Stimulated activated naive CD8-positive, alpha-beta T cell treated with anti-CD3 and anti-CD28 coated beads, Interleukin-15, Interleukin-2, amounts not matched to agents 100 U/mL and 50 U/mL, for 24 hours (primary cell): ENCODE measurements around the gene CNOT11.
A peak's percentile ranks its signal among the peaks of the same experiment; 100 is the strongest.

Experiments
- ATAC-seq: fragments of 150-1000 bp; cut with Tn5 transposase; one replicate; pipeline ENCODE4 v1.10.0; 2021
- DNase-seq: peaks from one replicate; pipeline ENCODE4 v3.0.0; 2021

Gene CNOT11

DNA sequence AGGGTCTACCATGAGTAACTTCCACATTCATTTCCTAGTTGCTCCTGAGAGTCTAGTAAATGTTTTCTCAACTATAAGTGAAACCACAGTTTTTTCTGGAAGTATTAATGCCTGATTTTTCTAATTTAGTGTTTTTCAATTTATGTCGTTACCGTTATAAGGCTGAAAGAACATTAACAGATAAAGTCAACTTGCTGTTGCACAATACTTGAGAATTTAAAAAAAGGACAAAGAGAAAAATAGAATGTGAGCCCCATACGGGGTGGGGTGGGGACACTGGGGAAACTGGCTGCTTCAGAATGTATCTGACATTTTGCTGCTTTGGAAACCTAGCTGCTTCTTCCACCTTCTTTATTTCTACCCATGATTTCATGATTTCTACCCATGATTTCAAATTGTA is 26.2 kb downstream of the CNOT11 start:
- no peak for DNase-seq
- ATAC-seq, result no peak

DNA sequence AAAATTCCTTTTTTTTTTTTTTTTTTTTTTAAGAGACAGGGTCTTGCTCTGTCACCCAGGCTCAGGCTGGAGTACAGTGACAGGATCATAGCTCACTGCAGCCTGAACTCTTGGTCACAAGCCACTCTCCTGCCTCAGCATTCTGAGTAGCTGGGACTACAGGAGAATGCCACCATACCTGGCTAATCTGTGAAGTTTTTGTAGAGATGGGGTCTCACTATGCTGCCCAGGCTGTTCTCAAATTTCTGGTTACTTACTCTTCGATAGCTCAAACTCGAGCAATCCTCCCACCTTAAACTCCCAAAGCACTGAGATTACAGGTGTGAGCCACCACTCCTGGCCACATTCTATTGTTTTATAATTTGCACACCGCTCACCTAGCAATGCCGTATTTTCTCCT is 28.8 kb downstream of the CNOT11 start:
- ATAC-seq (no peak), DNase-seq (no peak)

DNA sequence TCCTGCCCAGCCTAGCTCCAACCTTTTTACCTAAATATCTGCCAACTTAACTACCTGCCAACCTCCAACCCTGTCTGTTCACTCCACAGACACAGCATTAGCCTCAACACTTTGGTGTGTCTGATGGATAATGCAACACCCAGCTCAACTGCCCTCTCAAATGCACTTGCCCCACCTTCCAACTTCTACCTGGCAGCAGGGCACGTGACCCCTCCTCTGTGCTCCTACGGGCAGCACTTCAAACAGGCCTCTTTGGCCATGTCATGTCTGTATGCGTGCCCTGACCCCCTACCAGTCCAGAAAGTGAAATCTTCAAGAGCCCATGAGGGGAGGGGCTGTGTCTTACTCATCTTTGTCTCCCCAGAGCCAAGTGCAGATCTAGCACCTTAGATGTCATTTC is 30.3 kb downstream of the CNOT11 start:
- DNase-seq (no peak), ATAC-seq (no peak)

DNA sequence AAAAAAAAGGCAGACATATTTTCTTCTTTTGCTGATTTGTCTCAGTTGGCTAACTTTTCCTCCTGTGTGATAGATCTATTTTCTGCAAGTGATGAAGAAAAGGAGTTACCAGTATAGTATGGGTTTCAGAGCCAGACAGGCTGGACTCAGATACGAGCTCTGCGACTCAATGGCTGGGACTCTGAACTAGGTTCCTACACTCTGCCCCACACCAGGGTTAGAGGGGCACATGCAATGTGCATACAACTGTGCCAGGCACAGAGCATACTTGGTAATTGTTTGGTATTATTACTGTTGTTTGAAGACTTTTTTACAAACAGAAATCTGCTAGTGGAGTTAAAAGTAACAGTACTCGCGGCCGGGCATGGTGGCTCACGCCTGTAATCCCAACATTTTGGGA is 34.0 kb downstream of the CNOT11 start:
- DNase-seq (no peak), ATAC-seq (no peak)

DNA sequence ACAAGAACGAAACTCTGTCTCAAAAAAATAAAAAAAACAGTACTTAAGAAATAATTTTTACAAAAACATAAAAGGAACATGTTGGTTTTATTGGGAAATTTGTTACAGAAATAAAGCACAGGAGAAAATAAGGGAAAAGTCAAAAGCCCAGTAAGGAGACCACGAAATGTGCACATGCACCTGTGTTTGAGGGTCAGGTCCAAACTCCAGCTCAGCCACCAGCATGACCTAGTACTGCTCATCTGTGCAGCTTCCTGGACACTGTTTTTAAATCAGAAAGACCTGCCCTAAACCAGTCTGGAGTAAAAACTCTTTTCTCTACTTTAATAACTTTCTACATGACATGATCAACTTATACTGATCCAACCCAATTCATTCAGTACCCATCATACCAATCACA is 34.6 kb downstream of the CNOT11 start:
- no peak for ATAC-seq
- no peak for DNase-seq

DNA sequence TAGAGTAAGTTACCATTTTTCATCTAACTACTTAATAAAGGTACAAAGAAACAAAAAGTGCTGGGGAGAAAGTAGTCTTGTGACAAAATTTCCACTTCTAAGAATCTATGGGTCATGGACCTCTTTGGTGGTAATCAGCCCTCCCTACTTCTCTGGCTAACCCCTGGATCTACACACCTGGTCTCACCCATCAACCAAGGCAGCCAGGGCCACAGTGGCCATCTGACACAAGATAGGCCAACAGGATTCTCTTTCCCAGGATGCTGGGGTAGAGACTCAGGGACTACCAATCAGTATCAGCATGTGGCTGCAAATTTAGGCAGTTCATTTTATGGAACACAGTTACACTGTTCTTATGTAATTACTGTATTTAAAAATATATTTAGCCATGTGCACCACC is 38.0 kb downstream of the CNOT11 start:
- no peak for ATAC-seq
- DNase-seq, result no peak

DNA sequence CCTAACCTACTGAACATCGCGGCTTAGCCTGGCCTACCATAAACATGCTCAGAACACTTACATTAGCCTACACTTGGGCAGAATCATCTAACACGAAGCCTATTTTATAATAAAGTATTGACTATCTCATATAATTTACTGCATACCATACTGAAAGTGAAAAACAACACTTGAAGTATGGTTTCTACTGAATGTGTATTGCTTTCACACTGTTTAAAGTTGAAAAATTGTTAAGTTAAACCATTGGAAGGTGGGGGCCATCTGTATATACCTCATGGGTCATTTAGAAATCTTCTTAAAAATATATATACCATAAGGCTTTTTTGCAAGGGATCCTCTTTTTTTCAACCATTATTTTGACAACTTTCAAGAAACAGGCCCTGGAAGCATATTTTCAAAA is 39.3 kb downstream of the CNOT11 start:
- ATAC-seq, result no peak
- no peak for DNase-seq

DNA sequence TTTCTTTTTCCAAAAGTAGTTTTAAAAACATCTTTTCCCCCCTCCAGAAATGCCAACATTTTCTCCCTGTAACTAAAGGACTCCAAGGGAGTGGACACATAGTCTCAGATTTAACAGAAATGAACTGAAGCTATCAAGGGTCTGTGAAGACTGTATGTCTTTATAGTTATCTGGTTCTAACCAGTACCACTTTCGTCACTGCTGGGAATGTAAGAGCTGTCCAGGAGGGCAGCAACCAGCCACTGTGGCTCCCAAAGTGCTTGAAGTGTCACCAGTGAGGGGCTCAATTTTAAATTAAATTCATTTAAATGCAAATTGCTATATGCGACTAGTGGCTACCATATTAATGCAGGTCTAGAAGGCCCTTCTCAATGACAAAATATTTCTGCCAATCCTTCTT is 40.9 kb downstream of the CNOT11 start:
- DNase-seq, result no peak
- ATAC-seq, result no peak

DNA sequence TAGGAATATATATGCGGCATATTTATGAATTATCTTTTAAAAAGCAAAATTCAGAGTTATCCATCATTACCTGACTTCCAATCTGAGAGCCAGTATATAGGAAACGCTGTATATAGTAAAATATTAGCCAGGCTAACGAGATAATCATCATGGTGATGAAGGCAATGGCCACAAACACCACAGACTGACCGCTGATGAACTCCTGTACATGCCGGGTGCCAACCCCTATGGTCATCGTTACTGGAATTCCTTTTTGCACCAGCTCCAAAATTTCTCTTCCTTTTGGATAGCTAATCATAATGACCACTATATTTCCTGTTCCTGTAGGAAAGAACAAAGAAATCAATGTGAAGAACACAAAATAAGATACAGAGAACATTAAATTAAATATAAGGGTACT is 42.2 kb downstream of the CNOT11 start:
- DNase-seq (no peak), ATAC-seq (no peak)

DNA sequence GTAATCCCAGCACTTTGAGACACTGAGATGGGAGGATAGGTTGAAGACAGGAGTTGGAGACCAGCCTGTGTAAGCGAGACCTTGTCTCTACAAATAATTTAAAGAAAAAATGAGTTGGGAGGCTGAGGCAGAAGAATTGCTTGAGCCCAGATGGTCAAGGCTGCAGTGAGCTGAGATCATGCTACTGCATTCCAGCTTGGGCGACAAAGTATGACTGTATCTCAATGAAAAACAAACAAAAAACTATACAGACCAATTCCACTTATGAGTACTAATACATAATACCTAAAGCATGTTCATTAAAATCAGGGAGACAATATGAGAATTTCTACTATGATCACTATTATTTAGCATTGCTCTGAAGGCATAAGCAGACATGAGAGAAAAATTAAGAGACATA is 43.2 kb downstream of the CNOT11 start:
- ATAC-seq, result no peak
- no peak for DNase-seq

DNA sequence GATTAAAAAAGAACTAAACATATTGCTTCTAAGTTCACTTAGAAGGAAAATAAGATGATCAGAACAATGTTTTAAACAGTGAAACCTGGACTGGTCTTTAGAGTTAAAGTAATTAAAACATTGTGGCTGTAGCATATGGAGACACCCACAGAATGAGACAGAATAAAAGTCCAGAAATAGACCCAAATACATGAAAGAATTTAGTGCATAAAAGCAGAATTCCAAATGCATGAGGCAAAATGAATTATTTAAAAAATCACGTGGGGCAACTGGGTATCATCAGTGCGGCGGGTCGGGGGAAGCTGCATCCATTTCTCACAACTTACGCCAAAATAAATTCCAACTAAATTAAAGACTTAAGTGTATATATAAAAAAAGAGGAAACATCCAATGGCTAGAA is 43.7 kb downstream of the CNOT11 start:
- ATAC-seq, result no peak
- DNase-seq, result no peak

DNA sequence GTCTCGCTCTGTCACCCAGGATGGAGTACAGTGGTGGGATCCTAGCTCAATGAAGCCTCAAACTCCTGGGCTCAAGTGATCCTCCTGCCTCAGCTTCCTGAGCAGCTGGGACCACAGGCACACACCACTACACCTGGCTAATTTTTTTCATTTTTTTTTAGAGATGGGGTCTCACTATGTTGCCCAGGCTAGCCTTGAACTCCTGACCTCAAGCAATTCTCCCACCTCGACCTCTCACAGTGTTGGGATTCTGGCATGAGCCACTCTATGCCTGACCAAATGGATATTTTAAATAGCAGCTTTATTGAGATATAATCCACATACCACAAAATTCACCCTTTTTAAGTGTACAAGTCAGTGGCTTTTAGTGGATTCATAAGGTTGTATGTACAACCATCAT is 44.7 kb downstream of the CNOT11 start:
- DNase-seq (no peak), ATAC-seq (no peak)

DNA sequence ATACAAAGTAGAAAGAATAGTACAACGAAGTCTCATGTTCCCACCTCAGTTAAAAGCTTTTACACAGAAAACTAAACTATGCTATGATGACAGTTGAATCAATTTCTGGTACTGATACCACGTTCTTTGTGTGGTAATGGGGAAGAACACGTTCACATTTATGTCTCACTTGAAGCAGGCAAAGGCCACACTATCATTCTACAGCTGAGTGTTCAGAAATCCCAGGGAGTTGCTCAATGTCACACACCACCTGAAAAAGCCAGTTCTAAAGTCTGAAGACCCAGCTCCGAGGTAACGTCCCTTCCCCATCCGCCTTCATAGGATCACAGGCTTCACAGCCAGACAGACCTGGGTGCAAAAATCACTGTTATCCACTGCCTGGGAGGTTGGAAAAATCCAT is 46.9 kb downstream of the CNOT11 start:
- peak; percentile 36 for ATAC-seq

DNA sequence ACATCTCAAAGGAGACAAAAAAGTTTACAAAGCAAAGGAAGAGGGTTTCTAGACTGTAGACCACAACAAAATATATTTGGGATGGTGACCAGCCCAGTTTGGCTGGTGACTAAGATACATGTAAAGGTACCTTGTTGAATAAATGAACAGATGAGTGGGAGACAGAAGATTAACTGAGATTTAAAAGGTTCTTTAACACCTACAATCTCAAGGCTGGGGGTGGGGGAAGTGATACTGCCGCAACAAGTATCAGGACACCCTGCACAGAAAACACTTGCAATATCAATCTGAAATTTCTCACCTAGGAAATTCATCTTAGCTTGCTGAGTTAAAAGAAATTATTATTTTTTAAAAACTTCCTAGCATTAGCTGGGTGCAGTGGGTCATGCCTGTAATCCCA is 47.5 kb downstream of the CNOT11 start:
- ATAC-seq (no peak), DNase-seq (no peak)

More for the DNA sequence above, 46.9 kb downstream of the CNOT11 start:
- no peak for DNase-seq

DNA sequence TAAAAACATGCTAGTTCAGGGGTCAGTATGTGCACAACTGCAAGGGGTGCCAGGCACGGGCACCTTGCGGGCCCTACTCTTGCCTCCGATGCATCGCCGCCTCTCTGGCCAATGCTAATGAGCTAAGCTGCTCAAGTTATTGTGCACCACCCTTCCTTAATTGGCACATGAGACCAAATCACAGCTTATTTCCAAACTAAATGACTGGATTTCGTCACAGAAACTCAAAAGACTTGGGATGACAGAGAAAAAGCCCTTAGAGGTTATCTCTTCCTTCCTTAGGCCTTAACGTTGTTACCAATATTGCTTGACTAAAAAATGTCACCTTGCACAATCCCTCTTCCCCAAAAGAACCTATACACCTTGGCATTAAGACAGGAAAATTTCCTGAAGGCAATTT is 48.1 kb downstream of the CNOT11 start:
- DNase-seq (no peak), ATAC-seq (no peak)

DNA sequence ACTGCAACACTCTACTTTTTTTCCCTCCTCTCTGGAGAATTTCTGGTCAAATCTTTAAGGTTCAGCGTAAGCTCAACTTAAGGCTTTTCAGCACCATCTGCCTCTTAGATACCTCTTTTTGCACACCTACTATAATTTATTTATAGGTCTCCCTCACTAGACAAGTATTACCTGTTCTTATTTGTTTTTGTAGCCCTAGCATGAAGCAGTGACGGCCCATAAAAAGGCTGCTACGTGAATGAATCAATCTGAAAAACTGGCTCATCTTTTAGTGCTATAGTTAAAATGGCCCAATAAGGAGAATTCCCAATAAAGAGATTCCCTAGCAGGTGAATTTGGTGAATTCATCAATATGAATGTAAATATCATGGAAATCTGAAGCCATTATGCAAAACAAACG is 49.3 kb downstream of the CNOT11 start:
- no peak for DNase-seq
- ATAC-seq, result no peak

DNA sequence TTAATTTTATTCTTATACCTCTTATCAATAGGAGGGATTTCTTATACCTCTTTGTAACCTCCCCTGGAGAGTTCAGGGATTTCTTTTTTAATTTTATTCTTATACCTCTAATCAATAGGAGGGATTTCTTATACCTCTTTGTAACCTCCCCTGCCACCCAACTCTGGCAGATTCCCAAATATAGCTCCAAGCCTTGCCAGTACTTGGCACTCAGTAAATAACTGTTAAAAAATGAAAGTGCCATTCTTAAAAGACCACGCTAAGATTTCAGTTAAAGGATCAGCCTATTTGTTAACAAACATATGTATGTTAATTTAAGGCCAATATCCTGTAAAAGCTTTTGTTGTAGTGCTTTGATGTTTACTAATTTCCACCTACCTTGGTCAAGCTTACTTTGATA is 51.0 kb downstream of the CNOT11 start:
- DNase-seq, result no peak
- no peak for ATAC-seq

DNA sequence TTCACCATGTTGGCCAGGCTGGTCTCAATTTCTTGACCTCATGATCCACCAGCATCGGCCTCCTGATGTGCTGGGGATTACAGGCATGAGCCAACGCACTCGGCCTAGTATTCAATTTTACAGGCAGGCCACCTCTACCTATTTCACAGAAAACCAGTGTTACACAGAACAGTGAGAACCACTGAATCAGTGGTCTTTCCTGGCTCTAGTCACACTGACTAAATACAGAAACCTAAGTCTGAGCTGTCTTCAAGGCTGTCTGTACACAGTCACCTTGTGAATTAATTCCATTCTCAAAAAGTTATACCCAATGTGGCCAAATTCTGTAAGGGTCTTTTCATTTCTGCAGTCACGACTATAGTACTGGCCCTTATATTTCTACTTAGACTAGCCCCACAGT is 52.3 kb downstream of the CNOT11 start:
- ATAC-seq, result peak; percentile 24
- no peak for DNase-seq

DNA sequence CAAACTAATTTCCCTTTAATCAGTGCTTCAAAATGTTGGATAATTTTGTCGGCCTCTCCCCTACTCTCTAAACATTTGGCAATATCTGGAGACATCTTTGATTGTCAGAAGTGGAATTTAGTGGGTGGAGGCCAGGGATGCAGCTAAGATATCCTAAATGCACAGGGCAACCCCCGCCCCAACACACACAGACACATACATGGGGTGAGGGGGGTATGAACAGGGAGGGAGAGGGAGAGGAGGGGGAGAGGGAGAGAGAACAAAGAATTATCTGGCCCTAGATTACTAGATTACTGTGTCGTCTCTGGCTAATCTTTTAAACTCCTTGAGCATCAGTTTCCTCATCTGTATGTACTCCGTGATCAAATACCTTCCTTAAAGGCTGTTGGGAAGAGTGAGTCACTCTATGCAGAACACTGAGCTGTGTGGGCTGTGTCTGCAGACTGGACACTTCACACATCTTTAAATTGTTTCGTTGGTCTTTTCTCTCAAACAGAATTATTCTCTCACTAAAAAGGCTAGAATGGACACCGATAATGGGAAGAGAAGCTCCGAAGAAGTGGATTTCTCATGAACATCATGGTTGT is 52.9 kb downstream of the CNOT11 start:
- ATAC-seq, result peak; percentile 41
- DNase-seq, result no peak

DNA sequence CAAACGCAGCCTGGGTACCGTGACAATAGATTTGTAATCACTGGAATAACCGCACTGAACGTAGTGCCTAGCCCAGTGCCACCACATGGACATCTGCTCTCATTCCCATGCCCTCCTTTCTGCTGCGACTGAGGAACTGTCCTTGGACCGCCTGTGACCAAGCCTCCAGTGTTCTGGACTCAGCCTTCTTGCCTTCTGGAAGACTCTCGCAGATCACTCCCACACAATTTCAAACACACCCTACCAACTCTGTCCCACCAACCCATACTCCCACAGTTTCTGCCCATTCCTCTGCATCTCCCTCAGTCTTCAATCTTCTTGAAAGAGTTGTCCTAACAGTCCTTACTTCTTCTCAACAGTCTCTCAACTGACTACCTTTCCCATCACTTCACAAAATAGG is 53.7 kb downstream of the CNOT11 start:
- ATAC-seq, result no peak
- no peak for DNase-seq

DNA sequence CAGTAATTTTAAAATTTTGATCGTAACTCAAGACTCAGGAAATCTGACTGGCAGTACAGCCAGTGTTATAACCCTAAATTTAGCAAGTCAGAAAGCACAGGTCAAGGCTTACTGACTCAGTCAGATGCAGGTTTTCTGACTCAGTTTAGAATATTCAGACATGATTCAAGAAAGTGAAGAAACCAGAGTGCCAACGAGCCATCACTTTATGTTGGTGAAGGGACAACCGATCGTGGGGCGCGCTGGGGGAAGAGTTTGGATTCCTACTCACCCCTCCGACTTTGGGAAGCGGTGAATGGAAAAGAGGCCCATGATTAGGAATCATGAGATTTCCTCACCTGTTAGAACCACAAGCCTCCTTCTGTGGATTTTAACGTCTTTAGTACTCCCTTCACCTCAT is 54.8 kb downstream of the CNOT11 start:
- ATAC-seq (peak; percentile 10), DNase-seq (peak; percentile 36)

DNA sequence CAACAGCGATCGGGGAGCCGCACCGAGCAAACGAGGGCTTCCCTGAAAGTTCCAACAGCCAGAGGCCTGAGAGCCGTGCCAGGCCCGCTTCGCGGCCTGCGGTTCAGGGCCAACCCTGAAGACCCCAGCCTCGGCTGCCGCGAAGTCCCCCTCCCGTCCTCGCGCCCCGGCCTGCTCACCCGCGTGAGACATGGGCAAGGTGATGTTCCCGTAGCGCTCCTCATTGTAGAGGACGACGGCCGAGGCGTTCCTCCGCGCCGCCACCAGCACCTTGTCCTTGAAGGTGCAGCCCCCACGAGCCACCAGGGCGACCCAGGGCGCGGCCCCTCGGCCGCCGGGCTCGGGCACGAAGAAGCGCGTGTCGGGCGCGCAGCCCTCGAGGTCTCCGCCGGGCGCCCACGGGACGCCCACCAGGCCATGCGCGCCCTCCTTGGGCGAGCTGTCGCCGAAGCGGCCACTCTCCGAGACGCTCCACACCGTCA is 55.3 kb downstream of the CNOT11 start:
- ATAC-seq, result no peak
- peak; percentile 47 for DNase-seq

DNA sequence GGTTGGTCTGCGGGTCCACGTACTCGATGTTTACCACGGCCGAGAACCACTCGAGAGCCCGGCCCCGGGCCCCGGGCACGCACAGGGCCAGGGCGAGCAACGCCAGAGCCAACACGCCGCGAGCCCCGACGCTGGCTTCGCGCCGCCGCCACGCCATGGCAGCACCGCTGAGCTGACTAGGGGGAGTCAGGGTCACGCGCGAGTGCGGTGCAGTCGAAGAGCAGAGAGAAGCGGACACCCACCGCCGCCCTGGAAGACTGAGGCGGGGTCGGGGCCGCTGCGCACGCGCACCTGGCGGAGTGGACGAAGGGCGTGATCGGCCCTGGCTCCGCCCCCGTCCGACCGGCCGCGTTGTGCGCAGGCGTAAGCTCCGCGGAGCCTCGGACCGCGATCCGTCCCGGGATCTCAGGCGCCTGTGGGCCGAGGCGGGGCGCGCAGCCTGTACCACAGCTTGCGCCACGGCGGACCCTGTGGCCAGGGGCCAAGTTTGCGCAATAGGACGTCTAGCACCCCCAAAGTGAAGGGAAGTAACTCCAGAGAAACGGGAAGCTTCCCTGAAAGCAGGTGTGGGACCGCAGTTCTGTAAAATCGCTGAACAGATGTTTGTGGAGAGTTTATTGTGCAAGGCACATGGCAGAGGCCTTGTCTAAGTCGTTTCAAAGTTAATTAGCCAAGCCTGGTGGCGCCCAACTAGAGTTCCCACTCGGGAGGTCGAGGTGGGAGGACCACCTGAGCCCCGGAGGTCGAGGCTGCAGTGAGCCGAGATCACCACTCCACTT is 55.9 kb downstream of the CNOT11 start, which contains the start of gene RNF149:
Gene RNF149 (minus strand): TSS at position 270 of the 779 bp plus-strand sequence. CDS start 113 bp downstream, at position 157.
- peak; percentile 96 for DNase-seq
- ATAC-seq, result peak; percentile 73
